GM12878 (cell line): ENCODE data around the gene CNDP1. TPM values are rescaled to one million over a fixed set of nuclear protein-coding genes. Genes with fewer than 3 reads are reported as not detected.

Experiments used
- ATAC-seq: fragments of 200-7000 bp; cut with Tn5 transposase; 3 replicates; pipeline ENCODE4 v1.9.1; 2020; ENCODE audit warnings: mild to moderate bottlenecking, moderate library complexity
- BruUV-seq: library from RNA; stranded (reverse); fragments of 400-500 nt; replicated peaks from 2 replicates; lab custom pipeline; 2021; lab: Mats Ljungman, UMichigan
- CTCF ChIA-PET: fragments of 300-600 bp; sonication (Branson Sonifier 250); formaldehyde crosslinking; extraction: SDS; loops from one replicate; lab custom pipeline; 2021; ENCODE audit warnings: inconsistent platforms; lab: Yijun Ruan, JAX
- POLR2A ChIA-PET: fragments of 350-600 bp; formaldehyde crosslinking; extraction: SDS; loops from one replicate; lab custom pipeline; 2021; ENCODE audit warnings: inconsistent platforms; lab: Charles Lee
- RAD21 ChIA-PET: fragments of 300-600 bp; sonication (Branson Sonifier 250); formaldehyde crosslinking; loops from one replicate; lab custom pipeline; 2023; ENCODE audit warnings: antibody characterized with exemption; ENCODE audit not compliant: unreplicated experiment; lab: Charles Lee
- SMC1A ChIA-PET: fragments of 300-600 bp; sonication (Branson Sonifier 250); formaldehyde crosslinking; loops from one replicate; lab custom pipeline; 2023; ENCODE audit not compliant: unreplicated experiment, uncharacterized antibody; lab: Charles Lee
- DNase-seq: peaks from one replicate; pipeline ENCODE4 v3.0.0-alpha.2; 2011; ENCODE audit warnings: low read depth, low spot score
- FAIRE-seq: peaks from 3 replicates; lab custom pipeline; 2011; peaks lifted over from hg19 to GRCh38; lab: Jason Lieb, UNC
- H2AFZ ChIP-seq: 2 replicates; pipeline ENCODE4 v1.6.0; 2011; ENCODE audit warnings: low read depth, low read length, control low read depth; ENCODE audit not compliant: control insufficient read depth
- H3K27ac ChIP-seq: 2 replicates; pipeline ENCODE4 v1.5.1; 2011; ENCODE audit warnings: control low read depth; ENCODE audit not compliant: control insufficient read depth, insufficient read depth
- H3K27me3 ChIP-seq, 2 experiments: replicated peaks in 1 of 2; 2 replicates each; pipeline versions ENCODE4 v1.6.0 to v1.6.1; 2011; ENCODE audit warnings: low read length in 1 of 2; ENCODE audit not compliant: control insufficient read depth in 2 of 2, insufficient read depth in 2 of 2
- H3K36me3 ChIP-seq, 2 experiments: 2 replicates each; pipeline ENCODE4 v1.5.1; 2011; ENCODE audit warnings: low read length in 1 of 2; ENCODE audit not compliant: control insufficient read depth in 2 of 2, insufficient read depth in 2 of 2
- H3K4me1 ChIP-seq: 2 replicates; pipeline ENCODE4 v1.6.1; 2011; ENCODE audit warnings: mild to moderate bottlenecking, low read length, moderate library complexity, mixed read lengths; ENCODE audit not compliant: control insufficient read depth, insufficient read depth
- H3K4me2 ChIP-seq: 2 replicates; pipeline ENCODE4 v1.6.0; 2011; ENCODE audit warnings: control low read depth; ENCODE audit not compliant: control insufficient read depth, insufficient read depth
- H3K4me3 ChIP-seq: fragments of 200-600 bp; sonication (generic); 2 replicates; pipeline ENCODE4 v1.5.1; 2016
- H3K79me2 ChIP-seq: 2 replicates; pipeline ENCODE4 v1.6.0; 2011; ENCODE audit warnings: low read length; ENCODE audit not compliant: control insufficient read depth, insufficient read depth
- H3K9ac ChIP-seq: 2 replicates; pipeline ENCODE4 v1.8.0; 2011; ENCODE audit warnings: low read length, control low read depth, mixed read lengths; ENCODE audit not compliant: control insufficient read depth, insufficient read depth
- H3K9me3 ChIP-seq: replicated peaks from 3 replicates; pipeline ENCODE4 v1.5.1; 2011; ENCODE audit warnings: mild to moderate bottlenecking, low read length; ENCODE audit not compliant: control insufficient read depth, insufficient read depth
- H4K20me1 ChIP-seq: 2 replicates; pipeline ENCODE4 v1.6.0; 2011; ENCODE audit not compliant: control insufficient read depth, insufficient read depth
- CEBPB ChIP-seq, 2 experiments: fragments of 150-350 bp in 1 of 2; IDR thresholded peaks; 2 replicates each; pipeline ENCODE4 v1.6.1; 2012 to 2014; ENCODE audit warnings: low read depth in 2 of 2, low read length in 2 of 2, borderline replicate concordance in 1 of 2, inconsistent platforms in 1 of 2
- EZH2 ChIP-seq: IDR thresholded peaks from 2 replicates; pipeline ENCODE4 v1.6.1; 2012; ENCODE audit warnings: low read depth, mild to moderate bottlenecking, control low read depth, inconsistent platforms, low read length, borderline replicate concordance; ENCODE audit not compliant: control insufficient read depth
- HCFC1 ChIP-seq: fragments of 150-350 bp; IDR thresholded peaks from 2 replicates; pipeline ENCODE4 v1.6.1; 2014; ENCODE audit warnings: low read length
- IRF4 ChIP-seq: IDR thresholded peaks from 2 replicates; pipeline ENCODE4 v1.6.1; 2011; ENCODE audit warnings: low read depth, low read length
- JUNB ChIP-seq: IDR thresholded peaks from 2 replicates; pipeline ENCODE4 v1.6.1; 2016; ENCODE audit warnings: antibody characterized with exemption, mild to moderate bottlenecking
- JUND ChIP-seq: IDR thresholded peaks from 2 replicates; pipeline ENCODE4 v1.6.1; 2012; ENCODE audit warnings: low read depth, mild to moderate bottlenecking, low read length, improper control_type of control experiment, moderate library complexity
- MTA2 ChIP-seq: fragments of 450-650 bp; IDR thresholded peaks from 2 replicates; pipeline ENCODE4 v1.6.1; 2016; ENCODE audit warnings: low read depth, mild to moderate bottlenecking, moderate library complexity
- MYB ChIP-seq: fragments of 150-350 bp; IDR thresholded peaks from 2 replicates; pipeline ENCODE4 v1.6.1; 2014; ENCODE audit warnings: mild to moderate bottlenecking, low read depth, low read length, borderline replicate concordance
- NBN ChIP-seq: fragments of 450-650 bp; IDR thresholded peaks from 2 replicates; pipeline ENCODE4 v1.6.1; 2016
- NFXL1 ChIP-seq: fragments of 450-650 bp; IDR thresholded peaks from 2 replicates; pipeline ENCODE4 v1.6.1; 2017; ENCODE audit warnings: antibody characterized with exemption, mild to moderate bottlenecking, borderline replicate concordance
- NFYB ChIP-seq: IDR thresholded peaks from 2 replicates; pipeline ENCODE4 v1.6.1; 2011; ENCODE audit warnings: low read depth, mild to moderate bottlenecking, low read length, improper control_type of control experiment, moderate library complexity; ENCODE audit not compliant: insufficient read depth
- NR2C1 ChIP-seq: fragments of 450-650 bp; IDR thresholded peaks from 2 replicates; pipeline ENCODE4 v1.6.1; 2017; ENCODE audit warnings: antibody characterized with exemption, mild to moderate bottlenecking, moderate library complexity
- RBBP5 ChIP-seq: fragments of 200-600 bp; sonication (generic); conservative IDR thresholded peaks from 2 replicates; pipeline ENCODE4 v1.6.1; 2016
- ZBED1 ChIP-seq: IDR thresholded peaks from 2 replicates; pipeline ENCODE4 v1.6.1; 2016; ENCODE audit warnings: borderline replicate concordance
- ZNF207 ChIP-seq: fragments of 450-650 bp; IDR thresholded peaks from 2 replicates; pipeline ENCODE4 v1.6.1; 2014; ENCODE audit warnings: antibody characterized with exemption, mild to moderate bottlenecking, borderline replicate concordance
- WGBS: methylation state at CpG from one replicate; pipeline ENCODE4 v1.1.6; 2016; ENCODE audit warnings: low lambda C conversion rate; ENCODE audit not compliant: insufficient replicate concordance, insufficient coverage; ENCODE audit errors: missing lambda C conversion rate; 5-methylcytosine and 5-hydroxymethylcytosine counted together
- in situ Hi-C: fragments of 300-500 bp; cut with MboI; formaldehyde crosslinking; loops from 9 replicates; pipeline ENCODE4 v1.14.3; 2018; ENCODE audit warnings: mixed read lengths
- intact Hi-C: fragments of 100-400 bp; cut with micrococcal nuclease; formaldehyde crosslinking; loops from one replicate; pipeline ENCODE4 v1.14.2; 2022; ENCODE audit not compliant: unreplicated experiment
- polyA plus RNA-seq, 11 experiments: library from polyadenylated mRNA; depleted of rRNA in 4 of 11; unstranded in 6 of 11; stranded (reverse) in 5 of 11; fragments of >200 nt; fragmentation: Nextera tagmentation in 4 of 11; fragmentation: Illumina TruSeq in 1 of 11; extraction: Ambion mirVana in 4 of 11; extraction: Trizol in 1 of 11; gene quantifications; 1 replicate in 1 of 11; 2 replicates in 10 of 11; pipeline versions ENCODE4 v1.2.1 to v1.2.3, GENCODE V29; 2011 to 2016; ENCODE audit warnings: inconsistent platforms in 2 of 11, missing spikeins in 2 of 11, low read depth in 1 of 11
- total RNA-seq, 4 experiments: library from RNA; depleted of rRNA in 3 of 4; stranded (reverse); fragments of >200 nt in 3 of 4; fragmentation: Illumina TruSeq in 1 of 4; extraction: Trizol in 1 of 4; gene quantifications; 2 replicates each; pipeline versions ENCODE4 v1.2.1 to v1.2.3, GENCODE V29; 2013 to 2021
- TF ChIP-seq, protein P1 (sequence below): fragments of 450-650 bp; IDR thresholded peaks from 2 replicates; pipeline ENCODE4 v1.6.1; 2018; ENCODE audit warnings: borderline replicate concordance, mild to moderate bottlenecking; ENCODE audit not compliant: partially characterized antibody

CNDP1 gene
- total and polyA plus RNA-seq, 10 of the 15 experiments (the other 5 are each of a cell fraction or from before 2014, with no cell fraction given): 0.04 to 0.05 TPM; not detected in 8

DNA sequence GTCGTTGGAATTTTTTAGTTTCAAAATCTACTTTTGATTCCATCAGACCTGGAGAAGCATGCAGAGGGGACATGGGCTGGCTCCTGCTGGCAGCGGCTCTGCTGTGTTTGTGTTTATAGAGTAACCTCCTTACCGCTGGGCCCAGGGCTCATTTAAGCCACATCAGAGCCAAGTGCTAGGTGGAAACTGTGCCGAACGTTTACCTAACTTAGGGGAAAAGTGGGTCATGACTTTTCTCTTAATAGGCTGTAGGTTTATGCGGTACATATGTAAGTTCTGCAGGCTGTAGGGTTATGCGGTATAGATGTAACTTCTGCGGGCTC is 20.5 kb upstream of the CNDP1 start:
- peaks cover 45 to 48% of the 10 kb centered on the region in 2 experiments for H3K36me3 ChIP-seq
- H4K20me1 ChIP-seq: no peaks in the 10 kb centered on the region; the same call in 1 of the 2 replicates
- ChIA-PET SMC1A (no interaction called here), POLR2A (no interaction called here), RAD21 (no interaction called here), CTCF (no interaction called here)
- no peaks in the 10 kb centered on the region for H3K9me3 ChIP-seq
- H3K4me1 ChIP-seq: no peaks in the 10 kb centered on the region
- H3K9ac ChIP-seq: no peak overlapping the region
- TF ChIP-seq ZNF207 (no peak), JUNB (no peak), NFXL1 (no peak), NR2C1 (no peak), IRF4 (no peak), RBBP5 (no peak), EZH2 (no peak), CEBPB (IDR thresholded peaks at IDR 0.05; ENCODE audit: borderline replicate concordance in 1 of 2, low read depth in 2 of 2, low read length in 2 of 2) (no peak), MYB (no peak), ZBED1 (no peak), JUND (no peak), HCFC1 (no peak), NFYB (no peak), NBN (no peak), MTA2 (no peak)
- TF ChIP-seq, protein P1, sequence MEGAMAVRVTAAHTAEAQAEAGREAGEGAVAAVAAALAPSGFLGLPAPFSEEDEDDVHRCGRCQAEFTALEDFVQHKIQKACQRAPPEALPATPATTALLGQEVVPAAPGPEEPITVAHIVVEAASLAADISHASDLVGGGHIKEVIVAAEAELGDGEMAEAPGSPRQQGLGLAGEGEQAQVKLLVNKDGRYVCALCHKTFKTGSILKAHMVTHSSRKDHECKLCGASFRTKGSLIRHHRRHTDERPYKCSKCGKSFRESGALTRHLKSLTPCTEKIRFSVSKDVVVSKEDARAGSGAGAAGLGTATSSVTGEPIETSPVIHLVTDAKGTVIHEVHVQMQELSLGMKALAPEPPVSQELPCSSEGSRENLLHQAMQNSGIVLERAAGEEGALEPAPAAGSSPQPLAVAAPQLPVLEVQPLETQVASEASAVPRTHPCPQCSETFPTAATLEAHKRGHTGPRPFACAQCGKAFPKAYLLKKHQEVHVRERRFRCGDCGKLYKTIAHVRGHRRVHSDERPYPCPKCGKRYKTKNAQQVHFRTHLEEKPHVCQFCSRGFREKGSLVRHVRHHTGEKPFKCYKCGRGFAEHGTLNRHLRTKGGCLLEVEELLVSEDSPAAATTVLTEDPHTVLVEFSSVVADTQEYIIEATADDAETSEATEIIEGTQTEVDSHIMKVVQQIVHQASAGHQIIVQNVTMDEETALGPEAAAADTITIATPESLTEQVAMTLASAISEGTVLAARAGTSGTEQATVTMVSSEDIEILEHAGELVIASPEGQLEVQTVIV: no peak
- ATAC-seq (no peak), DNase-seq (no peak), FAIRE-seq (no peak)
- no peak overlapping the region for H3K4me3 ChIP-seq
- no peak overlapping the region for H3K4me2 ChIP-seq
- in situ Hi-C loops (no loop called here), intact Hi-C loops (no loop called here)
- no peak overlapping the region for H3K27ac ChIP-seq
- H3K27me3 ChIP-seq: no peaks in the 10 kb centered on the region
- no TSS peak for BruUV-seq
- 93% methylated on average over 8 of the region's 8 CpGs for WGBS
- H3K79me2 ChIP-seq: no peaks in the 10 kb centered on the region
- H2AFZ ChIP-seq: no peak overlapping the region
